Retinal pigment epithelial cell (primary cell): ENCODE results near the gene ABCC1.

Experiments used
- DNase-seq: peaks from one replicate; pipeline ENCODE4 v3.0.0-alpha.2; 2010; ENCODE audit warnings: low read depth
- H3K4me3 ChIP-seq: 2 replicates; pipeline ENCODE4 v1.5.1; 2011; ENCODE audit warnings: mild to moderate bottlenecking, low read length, control low read depth, moderate library complexity
- TF ChIP-seq, protein P1 (sequence below): conservative IDR thresholded peaks from 2 replicates; pipeline ENCODE4 v1.5.1; 2011; ENCODE audit warnings: low read depth, low read length, control low read depth, inconsistent platforms

The ABCC1 gene

DNA sequence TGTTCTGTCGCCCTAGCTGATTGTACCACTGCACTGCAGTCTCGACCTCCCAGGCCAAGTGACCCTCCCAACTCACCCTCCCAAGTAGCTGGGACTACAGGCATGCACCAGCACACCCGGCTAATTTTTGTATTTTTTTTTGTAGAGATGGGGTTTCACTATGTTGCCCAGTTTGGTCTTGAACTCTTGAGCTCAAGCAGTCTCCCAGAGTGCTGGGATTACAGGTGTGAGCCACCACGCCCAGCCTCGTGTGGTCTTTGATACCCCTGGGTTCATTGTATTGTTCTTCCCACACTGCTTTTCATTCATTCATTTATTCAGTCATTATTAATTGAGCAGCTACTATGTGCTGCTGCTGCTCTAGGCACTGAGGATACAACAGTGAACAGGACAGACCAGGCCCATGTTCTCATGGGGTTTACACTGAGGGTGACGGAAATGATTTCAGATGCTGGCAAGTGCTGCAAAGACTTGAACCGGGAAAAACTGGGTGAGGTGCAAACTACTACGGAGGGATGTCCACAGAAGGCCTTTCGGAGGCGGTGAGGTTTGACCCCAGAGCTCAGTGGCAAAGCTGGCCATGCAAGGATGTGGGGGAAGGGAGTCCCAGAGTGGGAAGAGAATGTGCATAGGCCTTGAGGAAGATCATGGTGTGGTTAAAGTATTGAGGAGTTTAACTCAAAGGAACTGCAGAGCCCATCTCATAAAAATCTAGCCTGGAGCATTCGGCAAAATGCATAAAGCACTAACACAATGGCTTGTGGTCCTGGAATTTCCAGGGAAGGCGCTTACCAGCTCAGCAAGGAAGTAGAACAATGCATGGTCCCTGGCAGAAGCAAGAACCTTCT, 10.9 kb downstream of the ABCC1 start:
- no peak overlapping the region for H3K4me3 ChIP-seq
- DNase-seq, result no peak

DNA sequence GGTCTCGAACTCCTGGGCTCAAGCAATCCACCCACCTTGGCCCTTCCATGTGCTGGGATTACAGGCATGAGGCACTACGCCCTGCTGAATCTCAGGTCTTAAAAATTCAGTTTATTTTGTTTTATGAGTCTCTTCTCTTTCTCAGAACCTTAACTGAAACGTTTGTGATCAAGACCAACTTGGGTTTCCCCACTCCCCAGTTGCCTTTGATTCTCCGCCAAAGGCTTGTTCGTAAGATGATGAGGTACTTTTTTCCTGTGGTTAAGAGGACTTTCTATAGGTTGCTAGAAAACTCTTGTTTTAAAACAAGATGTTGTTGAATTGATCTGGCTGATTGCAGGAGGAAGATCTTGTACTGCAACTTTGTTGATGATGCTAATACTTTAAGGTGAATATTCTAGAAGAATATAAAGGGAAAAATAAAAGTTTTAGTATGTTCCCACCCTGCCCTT, 11.7 kb downstream of the ABCC1 start:
- no peak overlapping the region for H3K4me3 ChIP-seq
- no peak for DNase-seq
- TF ChIP-seq, protein P1, sequence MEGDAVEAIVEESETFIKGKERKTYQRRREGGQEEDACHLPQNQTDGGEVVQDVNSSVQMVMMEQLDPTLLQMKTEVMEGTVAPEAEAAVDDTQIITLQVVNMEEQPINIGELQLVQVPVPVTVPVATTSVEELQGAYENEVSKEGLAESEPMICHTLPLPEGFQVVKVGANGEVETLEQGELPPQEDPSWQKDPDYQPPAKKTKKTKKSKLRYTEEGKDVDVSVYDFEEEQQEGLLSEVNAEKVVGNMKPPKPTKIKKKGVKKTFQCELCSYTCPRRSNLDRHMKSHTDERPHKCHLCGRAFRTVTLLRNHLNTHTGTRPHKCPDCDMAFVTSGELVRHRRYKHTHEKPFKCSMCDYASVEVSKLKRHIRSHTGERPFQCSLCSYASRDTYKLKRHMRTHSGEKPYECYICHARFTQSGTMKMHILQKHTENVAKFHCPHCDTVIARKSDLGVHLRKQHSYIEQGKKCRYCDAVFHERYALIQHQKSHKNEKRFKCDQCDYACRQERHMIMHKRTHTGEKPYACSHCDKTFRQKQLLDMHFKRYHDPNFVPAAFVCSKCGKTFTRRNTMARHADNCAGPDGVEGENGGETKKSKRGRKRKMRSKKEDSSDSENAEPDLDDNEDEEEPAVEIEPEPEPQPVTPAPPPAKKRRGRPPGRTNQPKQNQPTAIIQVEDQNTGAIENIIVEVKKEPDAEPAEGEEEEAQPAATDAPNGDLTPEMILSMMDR, result no peak

More for the DNA sequence above, 10.9 kb downstream of the ABCC1 start:
- TF ChIP-seq, protein P1, result no peak

DNA sequence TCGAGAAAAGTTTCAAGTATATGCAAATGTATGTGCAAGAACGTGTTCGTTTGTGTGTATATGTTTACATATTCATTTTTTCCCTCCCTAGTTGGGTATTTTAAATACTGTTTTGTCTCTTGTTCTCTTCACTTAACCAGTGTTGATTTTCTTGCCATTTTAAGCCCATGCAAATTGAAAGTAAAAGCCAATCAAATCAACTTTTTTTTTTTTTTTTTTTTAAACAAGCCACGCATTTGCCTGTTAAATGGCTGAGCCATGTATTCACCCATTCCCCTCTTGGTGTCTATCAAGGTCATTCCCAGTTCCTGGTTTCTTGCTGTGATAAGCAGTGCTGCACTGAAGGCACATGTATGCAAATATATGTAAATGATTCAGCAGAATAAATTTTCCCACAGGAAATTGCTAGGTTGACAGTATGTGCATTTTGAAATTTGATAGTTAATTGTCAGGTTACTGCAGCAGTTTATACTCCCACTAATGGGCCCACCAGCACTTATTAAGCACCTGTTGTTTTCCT, 12.2 kb downstream of the ABCC1 start:
- TF ChIP-seq, protein P1, result no peak
- no peak overlapping the region for H3K4me3 ChIP-seq
- DNase-seq, result no peak

DNA sequence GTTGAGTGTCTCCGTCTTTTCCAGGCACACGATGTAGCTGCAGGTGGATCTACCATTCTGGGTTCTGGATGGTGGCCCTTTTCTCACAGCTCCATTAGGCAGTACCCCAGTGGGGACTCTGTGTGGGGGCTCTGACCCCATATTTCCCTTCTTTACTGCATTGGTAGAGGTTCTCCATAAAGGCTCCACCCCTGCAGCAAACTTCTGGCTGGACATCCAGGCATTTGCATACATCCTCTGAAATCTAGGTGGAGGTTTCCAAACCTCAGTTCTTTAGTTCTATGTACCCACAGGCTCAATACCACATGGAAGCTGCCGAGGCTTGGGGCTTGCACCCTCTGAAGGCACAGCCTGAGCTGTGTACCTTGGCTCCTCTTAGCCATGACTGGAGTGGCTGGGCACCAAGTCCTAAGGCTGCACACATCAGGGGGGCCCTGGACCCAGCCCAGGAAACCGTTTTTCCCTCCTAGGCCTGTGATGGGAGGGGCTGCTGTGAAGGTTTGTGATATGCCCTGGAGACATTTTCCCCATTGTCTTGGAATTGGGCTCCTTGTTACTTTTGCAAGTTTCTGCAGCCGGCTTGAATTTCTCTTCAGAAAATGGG, 14.0 kb downstream of the ABCC1 start:
- no peak overlapping the region for H3K4me3 ChIP-seq
- no peak for DNase-seq
- TF ChIP-seq, protein P1, result no peak

DNA sequence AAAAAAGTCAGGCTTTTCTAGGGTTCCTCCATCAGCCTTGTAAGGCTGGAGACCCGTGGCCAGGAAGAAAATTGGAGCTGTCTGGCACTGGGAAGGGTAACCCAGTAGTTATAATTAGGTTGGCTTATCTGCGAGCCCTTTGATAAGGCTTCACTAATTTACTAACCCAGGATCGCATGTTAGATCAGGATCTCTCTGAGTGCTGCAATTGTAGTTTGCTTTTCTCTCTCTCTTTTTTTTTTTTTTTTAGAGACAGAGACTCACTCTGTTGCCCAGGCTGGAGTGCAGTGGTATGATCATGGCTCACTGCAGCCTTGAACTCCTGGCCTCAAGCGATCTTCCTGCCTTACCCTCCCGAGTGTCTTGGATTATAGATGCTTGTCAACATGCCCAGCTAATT, 17.0 kb downstream of the ABCC1 start:
- TF ChIP-seq, protein P1, result no peak

DNA sequence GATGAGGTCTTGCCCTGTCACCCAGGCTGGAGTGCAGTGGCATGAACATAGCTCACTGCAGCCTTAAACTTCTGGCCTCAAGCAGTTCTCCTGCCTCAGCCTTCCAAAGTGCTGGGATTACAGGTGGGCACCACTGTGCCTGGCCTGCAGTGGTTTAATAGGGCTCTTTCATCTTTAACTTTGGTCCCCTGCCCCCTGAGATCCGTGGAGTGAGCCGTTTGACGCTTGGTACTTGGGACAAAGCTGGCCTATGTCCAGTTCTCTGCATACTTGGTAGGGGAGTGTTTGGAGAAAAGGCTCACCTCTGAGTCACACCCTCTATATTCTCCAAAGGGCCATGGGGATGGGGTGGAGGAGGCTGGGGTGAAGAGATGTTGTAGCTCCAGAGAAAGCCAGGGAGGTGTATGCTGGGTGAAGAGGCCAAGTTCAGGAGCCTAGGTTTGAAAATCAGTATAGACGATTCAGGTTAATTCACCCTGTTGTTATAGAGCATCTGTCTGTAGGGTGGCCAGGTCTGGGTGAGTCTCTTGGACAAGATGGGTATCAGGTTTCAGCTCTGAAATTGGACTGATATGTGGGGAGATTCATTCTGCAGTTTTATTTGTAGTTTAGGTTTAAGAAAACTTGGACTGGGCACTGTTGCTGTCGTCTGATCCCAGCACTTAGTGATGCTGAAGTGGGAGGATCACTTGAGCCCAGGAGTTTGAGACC, 17.6 kb downstream of the ABCC1 start:
- DNase-seq, result peak; percentile 87
- TF ChIP-seq, protein P1, result no peak
- no peak overlapping the region for H3K4me3 ChIP-seq

More for the DNA sequence above, 17.0 kb downstream of the ABCC1 start:
- no peak overlapping the region for H3K4me3 ChIP-seq
- no peak for DNase-seq
